HG02623 (cell line): Measurements from ENCODE around the gene SEMA3G.

ENCODE experiments used
- ATAC-seq: cut with Tn5 transposase; IDR thresholded peaks from one replicate; pipeline ENCODE4 v1.9.1; 2021; ENCODE audit warnings: moderate library complexity; ENCODE audit not compliant: unreplicated experiment

The SEMA3G gene

DNA sequence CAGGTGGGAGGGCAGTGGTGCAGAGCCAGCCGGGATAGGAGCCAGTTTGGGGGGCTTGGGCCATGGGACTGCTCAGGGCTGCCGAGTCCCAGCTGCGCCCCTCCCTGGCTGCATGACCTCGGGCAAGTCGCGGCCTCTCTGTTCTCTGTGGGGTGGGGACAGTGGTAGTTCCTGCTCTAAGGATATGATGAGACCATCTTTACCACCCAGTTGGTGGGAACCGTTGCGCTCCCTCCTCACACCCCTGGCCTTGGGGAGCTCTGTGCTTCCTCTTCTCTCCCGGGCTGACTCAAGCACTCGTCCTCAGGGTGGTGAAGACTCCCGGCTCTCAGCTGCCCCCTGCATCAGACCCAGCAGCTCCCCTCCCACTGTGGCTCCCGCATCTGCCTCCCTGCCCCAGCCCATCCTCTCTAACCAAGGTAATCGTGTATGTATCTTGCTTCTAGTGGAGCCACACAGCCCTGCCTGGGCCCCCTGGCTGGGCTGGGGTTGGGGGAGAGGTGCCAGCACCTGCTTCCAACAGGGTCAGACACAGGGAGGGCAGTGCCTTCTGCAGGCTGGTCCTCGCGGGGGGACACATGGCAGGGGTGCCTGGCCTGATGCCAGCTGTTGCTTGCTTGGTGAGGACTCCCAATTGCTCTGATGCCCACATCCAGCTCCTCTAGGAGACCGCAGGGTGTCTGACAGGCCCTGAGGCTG, 35.1 kb upstream of the SEMA3G start:
- no peak for ATAC-seq

DNA sequence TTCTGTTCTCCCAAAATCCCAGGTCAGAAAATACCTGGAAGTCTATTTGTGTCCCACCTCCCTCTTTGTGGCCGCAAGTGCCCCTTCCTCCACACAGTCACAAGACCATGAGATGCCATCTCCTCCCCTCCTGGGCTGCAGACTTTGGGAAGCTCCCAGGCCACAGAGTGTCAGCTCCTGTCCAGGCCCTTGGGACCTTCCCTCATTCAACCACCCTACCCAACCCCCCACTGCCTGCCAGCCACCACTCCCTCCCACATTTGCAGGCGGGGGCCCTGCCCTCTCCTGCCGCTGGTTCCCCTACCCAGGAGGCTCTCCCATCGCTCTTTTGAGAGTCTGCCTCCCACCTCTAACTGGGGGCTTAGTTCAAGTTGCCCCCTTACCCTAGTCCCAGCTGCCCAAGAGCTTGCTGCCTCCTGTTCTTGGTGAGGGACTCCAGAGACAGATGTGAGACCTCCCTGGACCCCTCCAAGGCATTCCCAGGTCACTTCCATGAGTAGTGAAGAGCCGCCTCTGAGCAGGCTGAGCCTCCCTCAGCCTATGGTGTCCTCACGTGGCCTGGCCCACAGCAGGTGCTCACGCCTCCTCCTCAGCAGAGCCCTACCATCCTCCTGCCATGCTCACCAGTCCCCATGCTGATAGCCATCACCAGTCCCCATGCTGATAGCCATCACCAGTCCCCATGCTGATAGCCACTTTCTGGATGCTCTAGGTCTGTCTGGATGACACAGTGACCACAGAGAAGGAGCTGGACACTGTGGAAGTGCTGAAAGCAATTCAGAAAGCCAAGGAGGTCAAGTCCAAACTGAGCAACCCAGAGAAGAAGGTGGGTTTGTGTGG, 34.4 kb upstream of the SEMA3G start:
- no peak for ATAC-seq

DNA sequence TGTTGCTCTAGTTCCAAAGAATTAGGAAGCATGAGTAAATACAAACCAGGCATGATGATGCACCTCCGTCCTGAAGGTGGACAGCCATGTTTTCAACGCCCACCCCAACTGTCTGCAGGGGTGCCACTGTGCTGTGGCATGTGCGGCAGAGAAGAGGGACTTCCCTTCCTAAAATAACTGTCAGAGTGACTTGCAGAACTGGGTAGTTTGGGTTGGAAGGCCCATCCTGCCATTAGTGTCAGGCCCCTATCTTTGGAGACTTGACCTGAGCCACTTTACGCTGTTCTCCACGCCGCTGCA, 32.8 kb upstream of the SEMA3G start:
- ATAC-seq: no peak

- ATAC-seq: no peak
Measured at GRCh38 chr3:52477076-52477795, 32.3 kb upstream of the SEMA3G start.

DNA sequence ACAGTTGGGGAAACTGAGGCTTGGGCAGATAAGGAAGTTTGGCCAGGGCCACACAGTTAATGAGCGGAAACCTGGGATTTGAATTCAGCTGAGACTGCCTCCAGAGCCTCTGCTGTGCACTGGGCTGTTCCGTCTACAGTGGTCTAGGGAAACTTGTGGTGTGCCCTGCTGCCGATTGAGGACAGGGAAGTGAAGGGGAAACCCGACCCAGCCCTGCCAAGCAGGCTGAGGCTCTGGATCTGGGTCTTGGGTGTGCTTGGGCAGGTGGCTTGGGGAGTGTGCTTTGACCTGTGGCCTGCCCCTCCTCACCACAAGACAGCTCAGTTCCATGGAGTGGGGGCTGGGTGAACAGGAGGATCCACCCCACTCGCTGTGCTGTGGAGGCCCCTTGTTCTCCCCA, 28.1 kb upstream of the SEMA3G start:
- no peak for ATAC-seq

- ATAC-seq: no peak
Measured at GRCh38 chr3:52472239-52473000, 27.5 kb upstream of the SEMA3G start.

GRCh38 chr3:52471371-52472238, 26.7 kb upstream of the SEMA3G start:
- ATAC-seq: no peak

- no peak for ATAC-seq
Measured at GRCh38 chr3:52470920-52471319, 26.0 kb upstream of the SEMA3G start.

DNA sequence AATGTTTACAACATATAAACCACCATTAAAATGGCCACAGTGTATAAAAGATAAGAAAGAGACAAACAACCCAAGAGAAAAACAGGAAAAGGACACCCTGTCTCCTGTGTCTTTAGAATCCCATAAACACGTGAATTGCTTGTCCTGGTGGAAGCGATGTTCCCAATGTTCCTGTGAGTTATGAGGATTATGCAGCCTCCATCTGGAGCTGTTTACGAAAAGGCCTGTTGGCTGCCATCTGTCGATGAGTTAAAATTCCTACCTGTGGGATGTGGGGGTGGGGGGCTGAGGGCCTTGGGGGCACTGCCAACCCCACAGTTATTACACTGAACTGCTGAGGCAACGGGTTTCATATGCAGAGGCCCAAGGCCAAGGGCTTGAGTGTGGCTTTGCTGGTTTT, 24.1 kb upstream of the SEMA3G start:
- no peak for ATAC-seq

DNA sequence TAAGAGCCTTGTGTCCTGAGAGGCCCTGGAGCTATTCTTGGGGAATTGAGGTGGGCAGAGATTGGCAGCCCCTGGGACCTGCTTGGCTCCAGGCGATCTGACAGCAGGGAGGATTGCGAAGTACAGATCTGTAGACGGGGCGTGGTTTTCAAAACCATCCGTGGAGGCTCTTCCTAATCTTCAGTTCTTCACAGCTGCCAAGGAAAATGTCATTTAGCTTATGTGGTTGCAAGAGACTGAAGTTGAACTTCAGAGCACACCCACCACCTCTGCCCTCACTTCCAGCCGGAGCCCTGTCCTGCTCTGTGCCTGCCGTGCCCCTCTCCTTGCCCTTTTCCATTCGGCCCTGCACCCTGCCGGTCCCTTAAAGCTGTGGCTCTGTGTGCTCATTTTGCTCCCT, 23.4 kb upstream of the SEMA3G start:
- no peak for ATAC-seq

DNA sequence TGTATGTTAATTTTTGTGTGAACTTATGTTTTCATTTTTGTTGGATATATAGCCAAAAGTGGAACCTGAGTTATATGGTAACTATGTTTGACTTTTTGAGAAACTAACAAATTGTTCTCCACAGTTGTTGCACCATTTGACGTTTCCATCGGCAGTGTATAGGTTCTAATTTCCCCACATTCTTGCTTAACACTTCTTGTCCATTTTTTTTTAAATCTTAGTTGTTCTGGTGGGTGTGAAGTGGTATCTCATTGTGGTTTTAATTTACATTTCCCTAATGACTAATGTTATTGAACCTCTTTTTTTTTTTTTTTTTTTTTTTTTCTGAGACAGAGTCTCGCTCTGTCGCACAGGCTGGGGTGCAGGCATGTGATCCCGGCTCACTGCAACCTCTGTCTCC, 18.5 kb upstream of the SEMA3G start:
- no peak for ATAC-seq

GRCh38 chr3:52461874-52462273, 17.0 kb upstream of the SEMA3G start:
- ATAC-seq: no peak

- no peak for ATAC-seq
Measured at GRCh38 chr3:52458770-52459545, 14.1 kb upstream of the SEMA3G start.

DNA sequence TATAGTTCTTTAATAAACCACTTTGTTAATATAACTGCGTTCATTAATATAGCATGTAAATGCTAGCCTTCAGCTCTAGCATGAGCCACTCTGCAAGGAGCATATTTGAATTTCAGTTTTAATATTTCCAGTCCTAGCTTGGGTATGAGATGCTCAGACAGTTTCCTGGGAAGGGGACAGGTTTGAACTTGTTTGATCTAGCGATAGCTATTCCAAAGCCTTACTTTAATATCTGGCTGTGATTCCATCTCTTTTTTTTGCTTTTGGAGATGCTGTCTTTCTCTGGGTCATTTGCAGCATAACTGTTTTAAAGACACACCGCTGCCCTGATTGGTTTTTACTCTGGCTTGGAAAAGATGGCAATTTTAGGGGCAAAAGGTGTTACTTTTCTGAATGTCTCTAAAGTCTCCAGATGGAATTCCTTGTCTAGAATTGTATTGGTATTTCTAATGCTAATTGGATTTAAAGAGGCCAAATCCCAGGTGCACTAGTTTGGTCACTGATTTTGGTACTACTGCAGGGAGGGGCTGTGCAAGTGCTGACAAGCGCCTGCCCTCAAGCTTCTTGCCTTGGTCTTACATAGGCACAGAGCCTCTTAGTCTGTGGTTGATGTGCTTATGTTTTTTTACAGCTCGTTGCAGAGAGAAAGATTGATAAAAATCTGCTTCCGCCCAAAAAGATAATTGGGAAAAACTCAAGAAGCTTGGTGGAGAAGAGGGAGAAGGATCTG, 13.3 kb upstream of the SEMA3G start:
- ATAC-seq: no peak

DNA sequence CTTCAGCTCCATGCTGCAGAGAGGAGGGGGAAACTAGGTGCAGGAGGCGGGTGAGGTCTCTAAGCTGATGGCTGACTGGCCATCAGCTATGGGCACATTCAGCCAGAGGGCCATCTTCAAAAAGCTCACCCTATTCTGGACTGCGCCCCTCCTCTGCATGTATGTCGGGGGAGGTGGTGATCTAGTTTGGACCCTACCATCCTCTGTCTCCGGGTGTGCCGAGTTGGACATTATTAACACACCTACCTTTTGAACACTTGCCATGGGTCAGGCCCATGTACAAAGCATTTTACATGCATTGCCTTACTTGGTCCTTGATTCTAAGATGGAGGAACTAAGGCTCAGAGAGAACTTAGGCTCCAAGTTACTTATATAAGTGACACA, 11.9 kb upstream of the SEMA3G start:
- no peak for ATAC-seq

GRCh38 chr3:52456169-52456799, 11.4 kb upstream of the SEMA3G start:
- no peak for ATAC-seq

- peak; percentile 64 for ATAC-seq
Measured at GRCh38 chr3:52455283-52456168, 10.6 kb upstream of the SEMA3G start, which contains the start of gene NISCH. Gene NISCH, plus strand, starts transcription at chr3:52455604. Its CDS starts 38 bp downstream, at chr3:52455642.
